PFSK-1 (cell line): ENCODE results near the gene HESX1.

Experiments
- FOXP2 ChIP-seq: optimal IDR thresholded peaks from 2 replicates; pipeline ENCODE3; 2011; ENCODE audit warnings: borderline replicate concordance, control low read depth, inconsistent platforms; ENCODE audit not compliant: insufficient read depth; ENCODE audit errors: extremely low read length, extremely low read depth
- POLR2AphosphoS5 ChIP-seq: IDR thresholded peaks from 2 replicates; pipeline ENCODE4 v1.6.1; 2012; ENCODE audit warnings: low read depth, mild to moderate bottlenecking, control low read depth, low read length, moderate library complexity
- SIN3A ChIP-seq: IDR thresholded peaks from 2 replicates; pipeline ENCODE4 v1.6.1; 2012; ENCODE audit warnings: mild to moderate bottlenecking, low read length, moderate library complexity, borderline replicate concordance; ENCODE audit not compliant: insufficient read depth
- TAF1 ChIP-seq: IDR thresholded peaks from 2 replicates; pipeline ENCODE4 v1.6.1; 2012; ENCODE audit warnings: low read length, control low read depth, borderline replicate concordance; ENCODE audit not compliant: insufficient read depth
- TF ChIP-seq, protein P1 (sequence below), 2 experiments: IDR thresholded peaks; 2 replicates each; pipeline versions ENCODE4 v1.6.1 to v1.8.0; 2011 to 2012; ENCODE audit warnings: low read depth in 2 of 2, low read length in 2 of 2, control low read depth in 1 of 2, inconsistent platforms in 1 of 2, mild to moderate bottlenecking in 1 of 2, moderate library complexity in 1 of 2; ENCODE audit not compliant: insufficient read depth in 1 of 2

The HESX1 gene

DNA sequence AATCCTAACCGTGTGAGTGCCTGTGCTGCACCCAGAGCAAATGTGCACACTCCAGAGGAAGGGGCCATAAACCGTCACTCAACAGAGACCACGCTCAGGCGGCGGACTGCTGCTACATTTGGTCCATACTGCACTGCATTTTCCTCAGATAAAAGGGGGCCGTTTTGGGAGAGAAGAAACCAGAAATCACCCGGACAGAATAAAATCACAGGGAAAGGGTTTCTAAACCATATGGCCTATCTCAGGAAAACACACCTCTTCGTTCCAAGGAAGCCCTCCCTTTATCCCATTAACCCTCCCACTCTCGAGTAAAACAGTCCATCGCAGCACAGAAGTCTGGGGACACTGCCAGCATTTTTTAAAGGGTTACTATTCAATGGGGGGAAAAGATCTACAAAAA is 42.2 kb downstream of the HESX1 start:
- TF ChIP-seq POLR2AphosphoS5: no peak
- TF ChIP-seq, protein P1, sequence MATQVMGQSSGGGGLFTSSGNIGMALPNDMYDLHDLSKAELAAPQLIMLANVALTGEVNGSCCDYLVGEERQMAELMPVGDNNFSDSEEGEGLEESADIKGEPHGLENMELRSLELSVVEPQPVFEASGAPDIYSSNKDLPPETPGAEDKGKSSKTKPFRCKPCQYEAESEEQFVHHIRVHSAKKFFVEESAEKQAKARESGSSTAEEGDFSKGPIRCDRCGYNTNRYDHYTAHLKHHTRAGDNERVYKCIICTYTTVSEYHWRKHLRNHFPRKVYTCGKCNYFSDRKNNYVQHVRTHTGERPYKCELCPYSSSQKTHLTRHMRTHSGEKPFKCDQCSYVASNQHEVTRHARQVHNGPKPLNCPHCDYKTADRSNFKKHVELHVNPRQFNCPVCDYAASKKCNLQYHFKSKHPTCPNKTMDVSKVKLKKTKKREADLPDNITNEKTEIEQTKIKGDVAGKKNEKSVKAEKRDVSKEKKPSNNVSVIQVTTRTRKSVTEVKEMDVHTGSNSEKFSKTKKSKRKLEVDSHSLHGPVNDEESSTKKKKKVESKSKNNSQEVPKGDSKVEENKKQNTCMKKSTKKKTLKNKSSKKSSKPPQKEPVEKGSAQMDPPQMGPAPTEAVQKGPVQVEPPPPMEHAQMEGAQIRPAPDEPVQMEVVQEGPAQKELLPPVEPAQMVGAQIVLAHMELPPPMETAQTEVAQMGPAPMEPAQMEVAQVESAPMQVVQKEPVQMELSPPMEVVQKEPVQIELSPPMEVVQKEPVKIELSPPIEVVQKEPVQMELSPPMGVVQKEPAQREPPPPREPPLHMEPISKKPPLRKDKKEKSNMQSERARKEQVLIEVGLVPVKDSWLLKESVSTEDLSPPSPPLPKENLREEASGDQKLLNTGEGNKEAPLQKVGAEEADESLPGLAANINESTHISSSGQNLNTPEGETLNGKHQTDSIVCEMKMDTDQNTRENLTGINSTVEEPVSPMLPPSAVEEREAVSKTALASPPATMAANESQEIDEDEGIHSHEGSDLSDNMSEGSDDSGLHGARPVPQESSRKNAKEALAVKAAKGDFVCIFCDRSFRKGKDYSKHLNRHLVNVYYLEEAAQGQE (IDR thresholded peaks at IDR 0.05; ENCODE audit: insufficient read depth in 1 of 2, low read depth in 2 of 2, low read length in 2 of 2): no peak
- TF ChIP-seq FOXP2: no peak
- TF ChIP-seq TAF1: no peak
- no peak for TF ChIP-seq SIN3A

DNA sequence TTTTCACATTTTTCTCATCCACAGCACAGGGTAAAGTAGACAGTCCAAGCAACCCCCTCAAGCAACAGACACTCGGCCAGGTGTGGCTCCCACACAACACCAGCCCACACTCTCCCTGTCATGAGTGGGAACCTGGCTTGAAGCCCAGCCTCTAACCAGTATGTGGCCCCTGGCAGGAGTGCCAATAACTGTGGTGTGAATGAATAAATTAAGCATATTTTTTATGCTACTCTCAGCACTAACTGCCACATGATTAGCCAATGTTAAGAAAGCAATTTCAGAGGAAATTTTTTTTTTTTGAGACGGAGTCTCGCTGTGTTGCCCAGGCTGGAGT is 44.5 kb downstream of the HESX1 start:
- TF ChIP-seq TAF1 (no peak), POLR2AphosphoS5 (no peak), FOXP2 (no peak), SIN3A (no peak)
- TF ChIP-seq, protein P1 (IDR thresholded peaks at IDR 0.05; ENCODE audit: insufficient read depth in 1 of 2, low read depth in 2 of 2, low read length in 2 of 2): no peak

DNA sequence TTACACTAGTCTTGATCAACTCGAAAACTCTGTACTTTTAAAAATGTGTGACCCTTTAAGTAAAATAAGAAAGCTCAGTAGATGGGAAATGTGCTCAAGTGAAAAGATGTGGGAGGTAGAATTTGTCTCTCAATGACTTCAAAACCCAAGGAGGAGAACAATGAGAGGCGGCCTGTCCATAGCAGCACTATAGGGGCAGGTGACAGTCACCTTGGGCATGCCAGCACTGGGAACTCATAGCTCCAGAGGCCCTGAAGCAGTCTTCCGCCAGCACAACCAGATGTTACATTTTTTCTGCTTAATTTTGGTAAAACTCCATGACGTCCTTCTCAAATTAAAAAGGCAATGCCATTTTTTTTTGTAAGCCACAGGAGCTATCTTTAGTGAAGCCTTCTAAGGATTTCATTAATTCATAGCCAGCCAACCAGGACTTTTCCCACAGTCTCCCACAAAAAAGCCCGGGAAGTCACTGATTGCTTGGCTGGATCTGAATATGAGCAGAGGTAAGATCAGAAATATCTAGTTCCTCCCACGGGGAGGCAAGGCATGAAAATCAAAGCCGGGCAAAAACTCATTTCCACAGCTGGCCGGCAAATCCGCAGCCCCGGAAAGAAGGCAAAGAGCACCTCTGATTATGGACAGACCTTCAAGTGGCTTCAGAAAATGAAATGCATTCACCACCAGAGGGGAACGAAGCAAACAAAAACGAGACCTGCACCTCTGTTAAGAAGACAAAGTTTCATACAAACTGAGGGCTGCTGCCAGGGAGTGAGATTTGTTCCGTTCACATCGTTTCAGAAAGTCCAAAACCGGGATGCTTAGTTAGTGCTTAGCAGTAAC is 45.1 kb downstream of the HESX1 start:
- TF ChIP-seq SIN3A (no peak), FOXP2 (no peak), POLR2AphosphoS5 (no peak), TAF1 (no peak)
- TF ChIP-seq, protein P1 (IDR thresholded peaks at IDR 0.05; ENCODE audit: insufficient read depth in 1 of 2, low read depth in 2 of 2, low read length in 2 of 2): no peak

DNA sequence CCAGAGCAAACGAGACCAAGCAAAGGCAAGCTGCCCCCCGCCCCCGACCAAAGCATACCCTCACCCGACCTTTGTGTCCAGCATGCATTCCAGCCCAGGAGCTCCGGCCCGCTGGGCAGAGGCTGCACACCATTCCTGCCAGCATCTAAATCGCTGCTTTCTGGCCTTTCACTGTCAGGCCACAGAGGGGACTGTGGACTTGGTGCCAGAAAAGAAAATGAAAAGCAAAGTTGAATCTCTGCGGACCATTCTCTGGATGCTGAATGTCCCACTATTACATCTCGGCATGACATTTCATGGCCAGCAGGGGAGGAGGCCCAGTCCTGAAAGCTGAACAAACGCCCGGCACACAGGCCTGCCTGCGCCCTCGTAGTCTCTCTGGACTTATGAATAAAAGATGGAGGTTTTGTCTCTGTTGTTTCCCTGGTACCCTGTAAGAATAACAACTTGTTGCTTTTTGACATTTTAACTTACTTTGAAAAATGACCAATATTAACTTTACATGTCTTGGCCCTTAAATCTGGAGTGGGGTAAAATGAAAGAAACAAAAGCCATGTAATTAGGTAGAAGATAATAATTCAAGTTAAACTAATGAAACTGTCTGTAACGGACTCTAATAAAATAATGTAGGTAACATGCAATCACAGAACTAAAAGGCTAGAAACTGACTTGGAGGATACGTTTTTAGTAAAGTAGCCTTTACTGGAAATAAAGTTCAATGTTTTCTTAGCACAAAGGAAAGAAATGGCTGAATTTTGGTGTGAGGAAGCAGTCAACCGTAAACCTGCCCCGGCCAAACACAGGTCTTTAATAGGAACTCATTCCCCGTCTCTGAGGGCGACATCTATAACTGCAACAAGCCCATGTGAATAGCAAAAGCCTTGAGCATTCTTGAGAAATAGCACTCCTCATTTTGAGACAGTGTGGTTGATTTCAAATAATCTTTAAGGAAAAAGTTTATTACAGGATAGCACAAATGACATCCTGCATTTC is 47.3 kb downstream of the HESX1 start:
- TF ChIP-seq POLR2AphosphoS5 (no peak), FOXP2 (no peak), SIN3A (no peak), TAF1 (no peak)
- TF ChIP-seq, protein P1 (IDR thresholded peaks at IDR 0.05; ENCODE audit: insufficient read depth in 1 of 2, low read depth in 2 of 2, low read length in 2 of 2): no peak
